NCI-H2196 treated with DMSO at 0.1 percent for 48 hours (cell line): ENCODE data around the gene KIF25.
"Not testable (repeated sequence)": the region's sequence is repeated elsewhere in the genome, so short reads cannot be mapped to it uniquely, and the experiment has no call there.

Experiments
- DNase-seq: peaks from one replicate; lab custom pipeline; 2025; ENCODE audit not compliant: unreplicated experiment; lab: John Stamatoyannopoulos, UW

KIF25 gene

GRCh38 chr6:167993831-167994230 is 3.6 kb upstream of the KIF25 start:
- DNase-seq: no peak

- DNase-seq: no peak
These were observed 2.2 kb upstream of the KIF25 start for GRCh38 chr6:167995302-167995701.

DNA sequence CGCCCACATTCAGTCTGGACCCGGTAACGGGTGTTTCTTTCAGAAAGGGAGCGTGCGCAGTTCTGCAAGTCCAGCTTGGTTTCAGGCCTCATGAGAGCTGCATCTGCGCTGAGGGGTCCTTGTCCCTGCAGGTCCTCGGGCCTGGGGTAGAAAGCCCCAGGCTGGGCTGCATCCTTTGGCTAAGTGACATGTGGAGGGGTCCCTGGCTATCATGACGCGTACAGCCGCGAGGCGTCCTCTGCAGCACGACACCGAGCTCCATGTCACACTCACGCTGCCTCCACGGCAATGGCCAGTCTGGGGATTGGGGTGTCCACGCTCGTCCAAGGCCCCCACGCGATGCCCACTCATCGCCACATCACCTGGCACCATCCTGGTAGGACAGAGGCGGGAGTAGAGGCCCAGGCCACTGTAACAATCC is 1.7 kb upstream of the KIF25 start:
- DNase-seq: no peak

GRCh38 chr6:167996424-167997199 is 859 bp upstream of the KIF25 start:
- DNase-seq: no peak

GRCh38 chr6:167998215-167998614 is 744 bp downstream of the KIF25 start:
- no peak for DNase-seq

- DNase-seq: no peak
These were observed 2.9 kb downstream of the KIF25 start for GRCh38 chr6:168000198-168001028.

- DNase-seq: no peak
These were observed 3.5 kb downstream of the KIF25 start for GRCh38 chr6:168001029-168001332.

- DNase-seq: not testable (repeated sequence)
These were observed 4.0 kb downstream of the KIF25 start for GRCh38 chr6:168001514-168001913.

DNA sequence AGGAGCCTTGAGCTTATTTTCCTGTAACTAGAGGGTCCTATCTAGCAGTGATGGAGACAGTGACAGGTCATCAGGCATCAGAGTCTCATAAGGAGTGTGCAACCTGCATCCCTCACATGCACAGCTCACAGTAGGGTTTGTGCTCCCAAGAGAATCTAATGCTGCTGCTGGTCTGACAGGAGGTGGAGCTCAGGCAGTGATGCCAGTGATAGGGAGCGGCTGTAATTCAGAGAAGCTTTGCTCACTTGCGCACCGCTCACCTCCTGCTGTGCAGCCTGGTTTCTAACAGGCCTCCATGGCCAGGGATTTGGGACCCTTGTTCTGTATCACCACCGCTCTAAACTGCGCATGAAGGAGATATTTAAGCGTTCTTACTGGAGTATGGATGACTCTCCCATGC is 5.3 kb downstream of the KIF25 start:
- DNase-seq: no peak

GRCh38 chr6:168004023-168004422 is 6.6 kb downstream of the KIF25 start:
- DNase-seq: no peak

DNA sequence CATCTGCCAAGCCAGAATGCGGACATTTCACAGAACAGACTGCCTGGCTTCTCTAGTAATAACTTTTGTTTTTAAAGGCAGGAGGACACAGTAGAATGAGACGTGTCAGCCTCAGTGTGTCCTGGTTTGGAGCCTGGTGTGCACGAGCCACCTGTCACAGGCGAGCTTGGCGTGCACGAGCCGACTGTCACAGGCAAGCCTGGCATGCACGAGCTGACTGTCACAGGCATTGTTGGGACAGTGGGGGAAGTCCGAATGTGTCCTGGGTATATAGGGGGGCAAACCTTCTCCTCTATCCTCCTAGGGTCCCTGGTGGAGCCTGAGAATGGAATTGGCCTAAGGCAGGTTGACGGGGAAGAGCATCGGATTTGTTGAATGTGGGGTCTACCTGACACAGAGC is 7.5 kb downstream of the KIF25 start:
- DNase-seq: no peak

DNA sequence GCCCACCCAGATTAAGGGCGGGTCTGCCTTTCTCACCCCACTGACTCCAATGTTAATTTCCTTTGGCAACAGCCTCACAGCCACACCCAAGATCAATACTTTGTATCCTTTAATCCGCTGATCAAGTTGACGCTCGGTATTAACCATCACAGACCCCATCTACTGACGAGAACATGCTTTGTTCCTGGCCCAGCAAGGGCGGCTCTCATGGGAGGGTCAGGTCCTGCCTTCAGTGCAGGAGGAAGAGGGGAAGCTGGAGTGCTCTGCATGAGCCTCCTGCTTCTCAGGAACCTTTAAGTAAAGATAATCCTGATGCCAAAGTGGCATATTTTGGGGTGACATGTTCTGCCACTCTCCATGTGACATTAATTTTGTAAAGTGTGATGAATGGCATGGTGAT is 8.3 kb downstream of the KIF25 start:
- no peak for DNase-seq

DNA sequence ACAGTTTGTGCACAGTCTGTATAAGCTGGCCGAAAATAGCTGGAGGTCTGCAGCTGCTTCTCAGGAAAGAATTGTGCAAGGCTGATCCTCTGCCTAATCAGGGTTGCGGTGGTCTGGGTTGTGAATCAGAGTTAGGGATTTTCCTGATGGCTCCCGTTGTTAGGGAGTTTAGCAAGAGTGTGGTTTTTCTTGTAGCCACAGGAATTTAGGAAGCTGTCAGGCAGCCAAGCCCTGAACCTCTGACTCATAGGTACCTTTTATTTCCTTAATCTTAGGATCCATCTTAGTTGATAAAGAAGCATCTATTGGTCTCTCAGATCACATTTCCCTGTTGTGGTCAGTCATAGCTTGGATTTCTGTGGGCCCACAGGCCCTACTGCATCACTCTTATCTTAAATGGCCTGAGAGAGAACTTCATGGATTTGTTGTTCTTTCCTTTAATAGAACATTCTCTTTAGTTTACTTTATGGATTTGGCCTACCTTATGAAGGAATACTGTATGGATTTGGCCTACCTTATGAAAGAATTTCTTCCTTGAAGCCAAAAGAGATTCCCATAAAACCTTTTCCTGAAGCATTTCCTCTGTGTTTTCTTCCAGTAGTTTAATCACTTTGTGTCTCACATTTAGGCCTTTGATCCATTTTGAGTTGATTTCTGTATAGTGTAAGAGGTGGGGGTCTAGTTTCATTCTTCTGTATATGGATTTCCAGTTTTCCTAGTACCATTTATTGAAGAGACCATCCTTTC is 10.3 kb downstream of the KIF25 start:
- peak; percentile 29 for DNase-seq

GRCh38 chr6:168009331-168009730 is 11.9 kb downstream of the KIF25 start:
- DNase-seq: no peak

DNA sequence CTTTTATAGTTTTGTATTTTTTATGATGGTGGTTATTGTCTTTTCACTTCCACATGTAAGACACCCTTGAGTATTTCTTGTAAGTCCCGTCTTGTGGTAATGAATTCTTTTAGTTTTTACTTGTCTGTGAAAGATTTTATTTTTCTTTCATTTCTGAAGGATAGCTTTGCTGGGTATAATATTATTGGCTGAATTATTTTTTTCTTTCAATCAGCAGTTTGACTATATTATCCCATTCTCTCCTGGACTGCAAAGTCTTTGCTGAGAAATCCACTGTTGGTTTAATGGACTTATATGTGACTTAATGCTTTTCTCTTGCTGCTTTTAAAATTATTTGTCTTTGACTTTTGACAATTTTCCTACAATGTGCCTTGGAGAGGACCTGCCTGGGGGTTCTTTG is 13.8 kb downstream of the KIF25 start:
- DNase-seq: no peak

GRCh38 chr6:168012431-168013249 is 15.2 kb downstream of the KIF25 start:
- DNase-seq: no peak

- no peak for DNase-seq
These were observed 15.9 kb downstream of the KIF25 start for GRCh38 chr6:168013250-168013915.

DNA sequence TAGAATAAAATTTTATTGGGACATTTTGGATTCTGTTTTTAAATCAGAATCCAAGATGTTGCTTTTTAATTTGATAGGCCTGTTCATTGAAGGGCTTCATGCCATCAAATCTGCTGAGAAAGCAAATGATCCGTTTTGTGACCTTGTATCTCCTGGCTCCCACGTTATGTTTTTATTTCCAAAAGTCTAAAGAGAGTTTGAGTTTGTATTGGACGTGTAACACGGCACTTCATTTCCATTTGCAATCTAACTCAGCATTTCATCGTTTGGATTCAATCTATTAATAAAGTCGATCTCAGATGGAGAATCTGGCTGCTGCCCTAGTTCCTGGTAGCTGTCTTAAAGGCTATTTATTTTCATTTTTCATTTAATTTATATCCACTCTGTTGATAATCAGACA is 17.0 kb downstream of the KIF25 start:
- no peak for DNase-seq

- no peak for DNase-seq
These were observed 17.5 kb downstream of the KIF25 start for GRCh38 chr6:168015009-168015408.

- DNase-seq: no peak
These were observed 18.2 kb downstream of the KIF25 start for GRCh38 chr6:168015482-168016175.
